Measurements from ENCODE around the gene CCSER1.

Gene CCSER1

GRCh38 chr4:91070736-91071135 lies 943.5 kb downstream of the CCSER1 start:
- H3K27ac ChIP-seq (ENCODE audit: low read depth, low read length): no peak overlapping the region
- H4K91ac ChIP-seq (ENCODE audit: low read depth, low read length): no peak overlapping the region
- no peak overlapping the region for H2BK12ac ChIP-seq (ENCODE audit: low read length)
- no peaks in the 10 kb centered on the region for H3K79me2 ChIP-seq (ENCODE audit: control insufficient read depth, insufficient read depth, low read length, poor library complexity)
- no peak overlapping the region for H3K4me2 ChIP-seq (ENCODE audit: low read length)
- no peak overlapping the region for H2BK5ac ChIP-seq (ENCODE audit: low read depth, low read length, poor library complexity)
- no peak overlapping the region for H3K23ac ChIP-seq (ENCODE audit: low read length)
- H3K4ac ChIP-seq (ENCODE audit: low read depth, low read length): no peak overlapping the region
- no peaks in the 10 kb centered on the region for H3K36me3 ChIP-seq (ENCODE audit: control insufficient read depth in 1 of 2, insufficient read depth in 2 of 2, low read length in 2 of 2)
- H4K8ac ChIP-seq (ENCODE audit: low read depth, low read length): no peak overlapping the region
- no peak for DNase-seq
- no peak overlapping the region for H3K4me3 ChIP-seq (ENCODE audit: low read depth, low read length)
- WGBS (ENCODE audit: extremely low coverage, insufficient coverage, insufficient read length): no CpG with 5 or more reads among the region's 3 CpGs
- H3K14ac ChIP-seq (ENCODE audit: low read length): no peak overlapping the region
- H2BK120ac ChIP-seq (ENCODE audit: insufficient read depth, low read length, poor library complexity): no peak overlapping the region
- H3K27me3 ChIP-seq (ENCODE audit: insufficient read depth, low read length): no peaks in the 10 kb centered on the region
- H3K4me1 ChIP-seq (ENCODE audit: control insufficient read depth in 1 of 2, insufficient read depth in 2 of 2, low read length in 2 of 2): no peaks in the 10 kb centered on the region
- H4K12ac ChIP-seq (ENCODE audit: low read depth, low read length): no peak overlapping the region
- H3K9ac ChIP-seq (ENCODE audit: low read length): no peak overlapping the region
- H2AFZ ChIP-seq (ENCODE audit: insufficient read depth, low read length, poor library complexity): no peak overlapping the region
- H3K9me3 ChIP-seq (ENCODE audit: insufficient read depth, low read depth, low read length): peaks cover 2% of the 10 kb centered on the region
- no peak overlapping the region for H3K18ac ChIP-seq (ENCODE audit: low read length)
- H2AK5ac ChIP-seq (ENCODE audit: low read length): no peak overlapping the region
- H3K79me1 ChIP-seq (ENCODE audit: low read length): no peaks in the 10 kb centered on the region

DNA sequence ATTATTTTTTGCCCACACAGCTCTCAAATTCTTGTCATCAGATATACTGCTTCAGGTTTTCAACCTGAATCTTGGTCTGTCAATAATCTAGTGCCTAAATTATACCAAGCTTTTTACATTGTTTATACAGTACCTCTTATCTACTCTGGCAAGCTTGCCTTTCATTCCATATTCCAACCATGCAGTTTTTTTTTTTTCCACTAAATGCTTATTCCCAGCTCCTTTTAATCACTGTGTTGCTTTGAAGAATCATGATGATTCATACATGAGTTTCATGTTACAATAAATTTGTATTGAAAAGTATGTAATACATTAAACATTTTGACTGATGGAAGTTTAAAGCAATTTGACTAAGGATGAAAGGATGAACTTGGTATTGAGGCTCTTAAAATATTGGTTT lies 949.0 kb downstream of the CCSER1 start:
- H4K12ac ChIP-seq (ENCODE audit: low read depth, low read length): no peak overlapping the region
- H3K4me3 ChIP-seq (ENCODE audit: low read depth, low read length): no peak overlapping the region
- no peak overlapping the region for H2AK5ac ChIP-seq (ENCODE audit: low read length)

GRCh38 chr4:91085961-91086360 lies 958.8 kb downstream of the CCSER1 start:
- no peak overlapping the region for H3K4ac ChIP-seq (ENCODE audit: low read depth, low read length)
- no peaks in the 10 kb centered on the region for H3K79me2 ChIP-seq (ENCODE audit: control insufficient read depth, insufficient read depth, low read length, poor library complexity)
- H2AFZ ChIP-seq (ENCODE audit: insufficient read depth, low read length, poor library complexity): no peak overlapping the region
- H3K4me3 ChIP-seq (ENCODE audit: low read depth, low read length): no peak overlapping the region
- no peak for DNase-seq
- H3K79me1 ChIP-seq (ENCODE audit: low read length): peaks cover 4% of the 10 kb centered on the region
- no peak overlapping the region for H2BK5ac ChIP-seq (ENCODE audit: low read depth, low read length, poor library complexity)
- H4K12ac ChIP-seq (ENCODE audit: low read depth, low read length): no peak overlapping the region
- H4K91ac ChIP-seq (ENCODE audit: low read depth, low read length): no peak overlapping the region
- no peaks in the 10 kb centered on the region for H3K36me3 ChIP-seq (ENCODE audit: control insufficient read depth in 1 of 2, insufficient read depth in 2 of 2, low read length in 2 of 2)
- H2BK120ac ChIP-seq (ENCODE audit: insufficient read depth, low read length, poor library complexity): no peak overlapping the region
- H4K8ac ChIP-seq (ENCODE audit: low read depth, low read length): no peak overlapping the region
- H3K18ac ChIP-seq (ENCODE audit: low read length): no peak overlapping the region
- no peak overlapping the region for H3K14ac ChIP-seq (ENCODE audit: low read length)
- no peaks in the 10 kb centered on the region for H3K27me3 ChIP-seq (ENCODE audit: insufficient read depth, low read length)
- H2AK5ac ChIP-seq (ENCODE audit: low read length): no peak overlapping the region
- no peak overlapping the region for H2BK12ac ChIP-seq (ENCODE audit: low read length)
- H3K4me1 ChIP-seq (ENCODE audit: control insufficient read depth in 1 of 2, insufficient read depth in 2 of 2, low read length in 2 of 2): peaks cover 0 to 4% of the 10 kb centered on the region in 2 experiments
- no peak overlapping the region for H3K23ac ChIP-seq (ENCODE audit: low read length)
- no peaks in the 10 kb centered on the region for H3K9me3 ChIP-seq (ENCODE audit: insufficient read depth, low read depth, low read length)
- H3K4me2 ChIP-seq (ENCODE audit: low read length): no peak overlapping the region
- no peak overlapping the region for H3K27ac ChIP-seq (ENCODE audit: low read depth, low read length)
- no peak overlapping the region for H3K9ac ChIP-seq (ENCODE audit: low read length)
- WGBS (ENCODE audit: extremely low coverage, insufficient coverage, insufficient read length): no CpG with 5 or more reads among the region's 2 CpGs

More for the DNA sequence above, 949.0 kb downstream of the CCSER1 start:
- Histone ChIP-seq H2BK120ac (ENCODE audit: insufficient read depth, low read length, poor library complexity) (no peak overlapping the region), H3K27me3 (ENCODE audit: insufficient read depth, low read length) (no peaks in the 10 kb centered on the region), H2BK12ac (ENCODE audit: low read length) (no peak overlapping the region), H3K23ac (ENCODE audit: low read length) (no peak overlapping the region), H3K36me3 (ENCODE audit: control insufficient read depth in 1 of 2, insufficient read depth in 2 of 2, low read length in 2 of 2) (peaks cover 0 to 3% of the 10 kb centered on the region in 2 experiments), H3K27ac (ENCODE audit: low read depth, low read length) (no peak overlapping the region), H3K4me1 (ENCODE audit: control insufficient read depth in 1 of 2, insufficient read depth in 2 of 2, low read length in 2 of 2) (no peaks in the 10 kb centered on the region), H3K4me2 (ENCODE audit: low read length) (no peak overlapping the region), H3K4ac (ENCODE audit: low read depth, low read length) (no peak overlapping the region), H3K9me3 (ENCODE audit: insufficient read depth, low read depth, low read length) (peaks cover 7% of the 10 kb centered on the region), H2BK5ac (ENCODE audit: low read depth, low read length, poor library complexity) (no peak overlapping the region), H3K79me1 (ENCODE audit: low read length) (no peaks in the 10 kb centered on the region), H3K79me2 (ENCODE audit: control insufficient read depth, insufficient read depth, low read length, poor library complexity) (no peaks in the 10 kb centered on the region), H3K9ac (ENCODE audit: low read length) (no peak overlapping the region), H3K18ac (ENCODE audit: low read length) (no peak overlapping the region), H4K8ac (ENCODE audit: low read depth, low read length) (no peak overlapping the region), H2AFZ (ENCODE audit: insufficient read depth, low read length, poor library complexity) (no peak overlapping the region), H3K14ac (ENCODE audit: low read length) (no peak overlapping the region), H4K91ac (ENCODE audit: low read depth, low read length) (no peak overlapping the region)
- DNase-seq: no peak

GRCh38 chr4:91087743-91088142 lies 960.5 kb downstream of the CCSER1 start:
- Histone ChIP-seq H3K9ac (ENCODE audit: low read length) (no peak overlapping the region), H3K79me2 (ENCODE audit: control insufficient read depth, insufficient read depth, low read length, poor library complexity) (no peaks in the 10 kb centered on the region), H2AFZ (ENCODE audit: insufficient read depth, low read length, poor library complexity) (no peak overlapping the region), H3K4ac (ENCODE audit: low read depth, low read length) (no peak overlapping the region), H2BK12ac (ENCODE audit: low read length) (no peak overlapping the region), H3K18ac (ENCODE audit: low read length) (no peak overlapping the region), H3K79me1 (ENCODE audit: low read length) (peaks cover 12% of the 10 kb centered on the region), H4K8ac (ENCODE audit: low read depth, low read length) (no peak overlapping the region), H3K27me3 (ENCODE audit: insufficient read depth, low read length) (no peaks in the 10 kb centered on the region), H2BK120ac (ENCODE audit: insufficient read depth, low read length, poor library complexity) (no peak overlapping the region), H2AK5ac (ENCODE audit: low read length) (no peak overlapping the region), H3K4me3 (ENCODE audit: low read depth, low read length) (no peak overlapping the region), H3K4me2 (ENCODE audit: low read length) (no peak overlapping the region), H3K36me3 (ENCODE audit: control insufficient read depth in 1 of 2, insufficient read depth in 2 of 2, low read length in 2 of 2) (no peaks in the 10 kb centered on the region), H3K4me1 (ENCODE audit: control insufficient read depth in 1 of 2, insufficient read depth in 2 of 2, low read length in 2 of 2) (peaks cover 12 to 16% of the 10 kb centered on the region in 2 experiments), H4K91ac (ENCODE audit: low read depth, low read length) (no peak overlapping the region), H4K12ac (ENCODE audit: low read depth, low read length) (no peak overlapping the region), H2BK5ac (ENCODE audit: low read depth, low read length, poor library complexity) (no peak overlapping the region), H3K23ac (ENCODE audit: low read length) (no peak overlapping the region), H3K9me3 (ENCODE audit: insufficient read depth, low read depth, low read length) (no peaks in the 10 kb centered on the region), H3K14ac (ENCODE audit: low read length) (no peak overlapping the region), H3K27ac (ENCODE audit: low read depth, low read length) (no peak overlapping the region)
- no CpG with 5 or more reads among the region's 1 CpG for WGBS (ENCODE audit: extremely low coverage, insufficient coverage, insufficient read length)
- peak; percentile 21 to 63 for DNase-seq

All from trophoblast cell (in vitro differentiated cells and primary cell).